Endothelial cell of umbilical vein (primary cell): ENCODE data around the gene PARD3B.

ENCODE experiments used
- CTCF ChIP-seq, 2 donors: IDR thresholded peaks; 1 replicate in 1 of 2; 2 replicates in 1 of 2; pipeline ENCODE4 v1.5.1; 2011; ENCODE audit warnings: low read length in 2 of 2, mild to moderate bottlenecking in 2 of 2, moderate library complexity in 2 of 2, control low read depth in 1 of 2, inconsistent platforms in 1 of 2, low read depth in 1 of 2; ENCODE audit not compliant: insufficient read depth in 1 of 2; ENCODE audit errors: extremely low read depth in 1 of 2
- EZH2 ChIP-seq: IDR thresholded peaks from 2 replicates; pipeline ENCODE4 v1.6.1; 2012; ENCODE audit warnings: borderline replicate concordance, low read depth, mild to moderate bottlenecking, moderate library complexity, low read length, inconsistent platforms; ENCODE audit not compliant: severe bottlenecking
- GATA2 ChIP-seq: IDR thresholded peaks from 2 replicates; pipeline ENCODE4 v1.7.0; 2011; ENCODE audit warnings: low read depth, mild to moderate bottlenecking, moderate library complexity, mixed read lengths, low read length; ENCODE audit not compliant: insufficient read length, insufficient read depth
- JUN ChIP-seq: IDR thresholded peaks from 2 replicates; pipeline ENCODE4 v1.6.1; 2011; ENCODE audit warnings: borderline replicate concordance, low read depth; ENCODE audit not compliant: insufficient read length, insufficient read depth
- MAX ChIP-seq: IDR thresholded peaks from 2 replicates; pipeline ENCODE4 v1.6.1; 2011; ENCODE audit not compliant: insufficient read depth, insufficient read length
- MYC ChIP-seq: IDR thresholded peaks from one replicate; pipeline ENCODE4 v1.6.1; 2011; ENCODE audit warnings: mild to moderate bottlenecking, low read depth, low read length
- POLR2A ChIP-seq: IDR thresholded peaks from 2 replicates; pipeline ENCODE4 v1.6.1; 2012; ENCODE audit warnings: low read depth, mild to moderate bottlenecking, control low read depth, low read length
- POLR2AphosphoS5 ChIP-seq: IDR thresholded peaks from 2 replicates; pipeline ENCODE4 v1.6.1; 2012; ENCODE audit warnings: low read depth, mild to moderate bottlenecking, control low read depth, low read length, moderate library complexity; ENCODE audit not compliant: insufficient read depth

- TF ChIP-seq CTCF (IDR thresholded peaks at IDR 0.05; ENCODE audit: extremely low read depth in 1 of 2, insufficient read depth in 1 of 2, low read depth in 1 of 2, low read length in 2 of 2) (no peak), POLR2AphosphoS5 (no peak), EZH2 (no peak), POLR2A (no peak), JUN (no peak), GATA2 (no peak), MAX (no peak), MYC (no peak)
Measured at GRCh38 chr2:204982303-204982702, 437.0 kb downstream of the PARD3B start.
